ENCODE results near the gene TRIP10. TPM values are rescaled to one million over a fixed set of nuclear protein-coding genes. Genes with fewer than 3 reads are reported as not detected.
A peak's percentile ranks its signal among the peaks of the same experiment; 100 is the strongest.

The TRIP10 gene
- total and polyA plus RNA-seq, 2 of the 13 experiments (the other 11 are each of a cell fraction or from before 2014, with no cell fraction given) = 32.5 to 33.2 TPM

DNA sequence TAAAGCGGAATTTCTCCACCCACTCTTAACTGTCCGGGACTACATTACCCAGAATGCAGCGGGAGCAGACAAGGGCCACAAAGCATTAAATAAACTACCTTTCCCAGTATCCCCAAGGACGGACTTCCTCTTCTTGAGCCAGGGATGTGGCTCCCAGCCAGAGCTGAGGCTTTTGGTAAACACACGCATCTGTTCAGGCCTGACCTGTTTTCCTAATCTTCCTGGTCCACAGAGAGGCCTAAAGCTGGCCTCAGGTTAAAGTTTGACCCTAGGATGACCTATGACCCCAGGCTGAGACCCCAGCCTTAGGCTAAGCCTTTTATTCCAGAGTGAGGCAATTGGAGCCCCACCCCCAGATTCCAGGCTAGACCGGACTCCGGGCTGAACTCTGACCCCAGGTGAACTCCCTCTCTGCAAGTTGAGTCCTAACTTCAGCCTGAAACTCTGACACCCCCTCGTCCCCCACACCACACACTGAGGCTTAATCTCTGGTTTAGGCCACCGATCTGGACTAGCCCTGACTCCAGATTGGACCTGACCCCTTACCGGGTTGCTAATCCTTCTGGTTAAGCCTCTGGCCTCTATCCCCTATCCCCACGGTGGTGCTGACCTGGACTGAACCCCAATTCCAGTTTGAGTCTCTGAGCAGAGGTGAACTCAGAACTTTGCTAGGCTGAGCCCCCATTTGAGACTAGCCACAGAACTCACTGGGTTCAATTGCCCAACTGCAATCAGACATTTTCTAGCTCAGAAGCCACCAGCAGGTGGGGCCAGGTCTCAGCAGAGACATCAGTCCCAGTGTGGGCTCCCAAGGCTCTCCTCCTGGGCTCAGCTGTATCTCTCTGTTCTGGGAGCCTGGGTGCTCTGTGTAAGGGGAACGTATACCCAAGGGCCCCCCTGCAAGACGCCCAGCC is 1.4 kb upstream of the TRIP10 start (continued):
- TF ChIP-seq, protein P1, sequence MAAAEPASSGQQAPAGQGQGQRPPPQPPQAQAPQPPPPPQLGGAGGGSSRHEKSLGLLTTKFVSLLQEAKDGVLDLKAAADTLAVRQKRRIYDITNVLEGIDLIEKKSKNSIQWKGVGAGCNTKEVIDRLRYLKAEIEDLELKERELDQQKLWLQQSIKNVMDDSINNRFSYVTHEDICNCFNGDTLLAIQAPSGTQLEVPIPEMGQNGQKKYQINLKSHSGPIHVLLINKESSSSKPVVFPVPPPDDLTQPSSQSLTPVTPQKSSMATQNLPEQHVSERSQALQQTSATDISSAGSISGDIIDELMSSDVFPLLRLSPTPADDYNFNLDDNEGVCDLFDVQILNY (CRISPR knock-in tag; conservative IDR thresholded peaks at IDR 0.05) = no peak
- TF ChIP-seq, protein P2, sequence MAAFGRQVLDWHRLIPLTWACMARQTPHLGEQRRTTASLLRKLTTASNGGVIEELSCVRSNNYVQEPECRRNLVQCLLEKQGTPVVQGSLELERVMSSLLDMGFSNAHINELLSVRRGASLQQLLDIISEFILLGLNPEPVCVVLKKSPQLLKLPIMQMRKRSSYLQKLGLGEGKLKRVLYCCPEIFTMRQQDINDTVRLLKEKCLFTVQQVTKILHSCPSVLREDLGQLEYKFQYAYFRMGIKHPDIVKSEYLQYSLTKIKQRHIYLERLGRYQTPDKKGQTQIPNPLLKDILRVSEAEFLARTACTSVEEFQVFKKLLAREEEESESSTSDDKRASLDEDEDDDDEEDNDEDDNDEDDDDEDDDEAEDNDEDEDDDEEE (CRISPR knock-in tag; IDR thresholded peaks at IDR 0.05) = no peak
- no peak for TF ChIP-seq ZFYVE20 (CRISPR knock-in tag; IDR thresholded peaks at IDR 0.05; ENCODE audit: borderline replicate concordance, low read depth)
- no peak for TF ChIP-seq MIER2 (CRISPR knock-in tag; IDR thresholded peaks at IDR 0.05)
- no peak for TF ChIP-seq ZNF672 (CRISPR knock-in tag; IDR thresholded peaks at IDR 0.05)
- no peak for TF ChIP-seq BHLHE40 (IDR thresholded peaks at IDR 0.05; ENCODE audit: low read length)
- TF ChIP-seq, protein P3, sequence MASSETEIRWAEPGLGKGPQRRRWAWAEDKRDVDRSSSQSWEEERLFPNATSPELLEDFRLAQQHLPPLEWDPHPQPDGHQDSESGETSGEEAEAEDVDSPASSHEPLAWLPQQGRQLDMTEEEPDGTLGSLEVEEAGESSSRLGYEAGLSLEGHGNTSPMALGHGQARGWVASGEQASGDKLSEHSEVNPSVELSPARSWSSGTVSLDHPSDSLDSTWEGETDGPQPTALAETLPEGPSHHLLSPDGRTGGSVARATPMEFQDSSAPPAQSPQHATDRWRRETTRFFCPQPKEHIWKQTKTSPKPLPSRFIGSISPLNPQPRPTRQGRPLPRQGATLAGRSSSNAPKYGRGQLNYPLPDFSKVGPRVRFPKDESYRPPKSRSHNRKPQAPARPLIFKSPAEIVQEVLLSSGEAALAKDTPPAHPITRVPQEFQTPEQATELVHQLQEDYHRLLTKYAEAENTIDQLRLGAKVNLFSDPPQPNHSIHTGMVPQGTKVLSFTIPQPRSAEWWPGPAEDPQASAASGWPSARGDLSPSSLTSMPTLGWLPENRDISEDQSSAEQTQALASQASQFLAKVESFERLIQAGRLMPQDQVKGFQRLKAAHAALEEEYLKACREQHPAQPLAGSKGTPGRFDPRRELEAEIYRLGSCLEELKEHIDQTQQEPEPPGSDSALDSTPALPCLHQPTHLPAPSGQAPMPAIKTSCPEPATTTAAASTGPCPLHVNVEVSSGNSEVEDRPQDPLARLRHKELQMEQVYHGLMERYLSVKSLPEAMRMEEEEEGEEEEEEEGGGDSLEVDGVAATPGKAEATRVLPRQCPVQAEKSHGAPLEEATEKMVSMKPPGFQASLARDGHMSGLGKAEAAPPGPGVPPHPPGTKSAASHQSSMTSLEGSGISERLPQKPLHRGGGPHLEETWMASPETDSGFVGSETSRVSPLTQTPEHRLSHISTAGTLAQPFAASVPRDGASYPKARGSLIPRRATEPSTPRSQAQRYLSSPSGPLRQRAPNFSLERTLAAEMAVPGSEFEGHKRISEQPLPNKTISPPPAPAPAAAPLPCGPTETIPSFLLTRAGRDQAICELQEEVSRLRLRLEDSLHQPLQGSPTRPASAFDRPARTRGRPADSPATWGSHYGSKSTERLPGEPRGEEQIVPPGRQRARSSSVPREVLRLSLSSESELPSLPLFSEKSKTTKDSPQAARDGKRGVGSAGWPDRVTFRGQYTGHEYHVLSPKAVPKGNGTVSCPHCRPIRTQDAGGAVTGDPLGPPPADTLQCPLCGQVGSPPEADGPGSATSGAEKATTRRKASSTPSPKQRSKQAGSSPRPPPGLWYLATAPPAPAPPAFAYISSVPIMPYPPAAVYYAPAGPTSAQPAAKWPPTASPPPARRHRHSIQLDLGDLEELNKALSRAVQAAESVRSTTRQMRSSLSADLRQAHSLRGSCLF (CRISPR knock-in tag; IDR thresholded peaks at IDR 0.05; ENCODE audit: borderline replicate concordance) = 0 out of 2 replicates have a peak, but pooled peaks have one; percentile 22
- peak; percentile 60 for TF ChIP-seq YY1 (IDR thresholded peaks at IDR 0.05; ENCODE audit: insufficient read depth, insufficient replicate concordance, low read depth, low read length)
- TF ChIP-seq, protein P4, sequence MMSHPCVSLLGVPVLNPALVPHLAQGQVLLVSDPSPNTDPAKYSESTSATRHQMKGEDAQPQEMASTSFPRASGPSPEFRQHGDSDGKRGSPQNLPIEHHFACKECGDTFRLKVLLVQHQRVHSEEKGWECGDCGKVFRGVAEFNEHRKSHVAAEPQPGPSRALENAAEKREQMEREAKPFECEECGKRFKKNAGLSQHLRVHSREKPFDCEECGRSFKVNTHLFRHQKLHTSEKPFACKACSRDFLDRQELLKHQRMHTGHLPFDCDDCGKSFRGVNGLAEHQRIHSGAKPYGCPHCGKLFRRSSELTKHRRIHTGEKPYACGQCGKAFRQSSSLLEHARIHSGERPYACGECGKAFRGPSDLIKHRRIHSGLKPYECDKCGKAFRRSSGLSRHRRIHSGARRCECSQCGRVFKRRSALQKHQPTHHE (CRISPR knock-in tag; IDR thresholded peaks at IDR 0.05; ENCODE audit: borderline replicate concordance) = 0 out of 2 replicates have a peak, but pooled peaks have one; percentile 21
- TF ChIP-seq, protein P5, sequence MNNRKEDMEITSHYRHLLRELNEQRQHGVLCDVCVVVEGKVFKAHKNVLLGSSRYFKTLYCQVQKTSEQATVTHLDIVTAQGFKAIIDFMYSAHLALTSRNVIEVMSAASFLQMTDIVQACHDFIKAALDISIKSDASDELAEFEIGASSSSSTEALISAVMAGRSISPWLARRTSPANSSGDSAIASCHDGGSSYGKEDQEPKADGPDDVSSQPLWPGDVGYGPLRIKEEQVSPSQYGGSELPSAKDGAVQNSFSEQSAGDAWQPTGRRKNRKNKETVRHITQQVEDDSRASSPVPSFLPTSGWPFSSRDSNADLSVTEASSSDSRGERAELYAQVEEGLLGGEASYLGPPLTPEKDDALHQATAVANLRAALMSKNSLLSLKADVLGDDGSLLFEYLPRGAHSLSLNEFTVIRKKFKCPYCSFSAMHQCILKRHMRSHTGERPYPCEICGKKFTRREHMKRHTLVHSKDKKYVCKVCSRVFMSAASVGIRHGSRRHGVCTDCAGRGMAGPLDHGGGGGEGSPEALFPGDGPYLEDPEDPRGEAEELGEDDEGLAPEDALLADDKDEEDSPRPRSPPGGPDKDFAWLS (CRISPR knock-in tag; IDR thresholded peaks at IDR 0.05; ENCODE audit: borderline replicate concordance) = no peak
- no peak for TF ChIP-seq SIX1 (CRISPR knock-in tag; IDR thresholded peaks at IDR 0.05; ENCODE audit: borderline replicate concordance)
- 0 out of 2 replicates have a peak, but pooled peaks have one; percentile 38 for TF ChIP-seq KDM5A (IDR thresholded peaks at IDR 0.05; ENCODE audit: borderline replicate concordance, low read length)
- peak; percentile 94 for TF ChIP-seq ZBTB7A (CRISPR knock-in tag; IDR thresholded peaks at IDR 0.05)
- TF ChIP-seq, protein P6, sequence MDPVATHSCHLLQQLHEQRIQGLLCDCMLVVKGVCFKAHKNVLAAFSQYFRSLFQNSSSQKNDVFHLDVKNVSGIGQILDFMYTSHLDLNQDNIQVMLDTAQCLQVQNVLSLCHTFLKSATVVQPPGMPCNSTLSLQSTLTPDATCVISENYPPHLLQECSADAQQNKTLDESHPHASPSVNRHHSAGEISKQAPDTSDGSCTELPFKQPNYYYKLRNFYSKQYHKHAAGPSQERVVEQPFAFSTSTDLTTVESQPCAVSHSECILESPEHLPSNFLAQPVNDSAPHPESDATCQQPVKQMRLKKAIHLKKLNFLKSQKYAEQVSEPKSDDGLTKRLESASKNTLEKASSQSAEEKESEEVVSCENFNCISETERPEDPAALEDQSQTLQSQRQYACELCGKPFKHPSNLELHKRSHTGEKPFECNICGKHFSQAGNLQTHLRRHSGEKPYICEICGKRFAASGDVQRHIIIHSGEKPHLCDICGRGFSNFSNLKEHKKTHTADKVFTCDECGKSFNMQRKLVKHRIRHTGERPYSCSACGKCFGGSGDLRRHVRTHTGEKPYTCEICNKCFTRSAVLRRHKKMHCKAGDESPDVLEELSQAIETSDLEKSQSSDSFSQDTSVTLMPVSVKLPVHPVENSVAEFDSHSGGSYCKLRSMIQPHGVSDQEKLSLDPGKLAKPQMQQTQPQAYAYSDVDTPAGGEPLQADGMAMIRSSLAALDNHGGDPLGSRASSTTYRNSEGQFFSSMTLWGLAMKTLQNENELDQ (CRISPR knock-in tag; IDR thresholded peaks at IDR 0.05; ENCODE audit: borderline replicate concordance) = no peak

Data from HepG2 (cell line).